Stimulated activated CD4-positive, alpha-beta T cell treated with anti-CD3 and anti-CD28 coated beads, TNF-alpha, amount 100 ng/mL, for 24 hours (primary cell): ENCODE data around the gene ANK2.

Experiments
- DNase-seq, 3 experiments: peaks; one replicate each; pipeline ENCODE4 v3.0.0-alpha.2; 2020; ENCODE audit warnings: low read depth in 3 of 3

Gene ANK2

DNA sequence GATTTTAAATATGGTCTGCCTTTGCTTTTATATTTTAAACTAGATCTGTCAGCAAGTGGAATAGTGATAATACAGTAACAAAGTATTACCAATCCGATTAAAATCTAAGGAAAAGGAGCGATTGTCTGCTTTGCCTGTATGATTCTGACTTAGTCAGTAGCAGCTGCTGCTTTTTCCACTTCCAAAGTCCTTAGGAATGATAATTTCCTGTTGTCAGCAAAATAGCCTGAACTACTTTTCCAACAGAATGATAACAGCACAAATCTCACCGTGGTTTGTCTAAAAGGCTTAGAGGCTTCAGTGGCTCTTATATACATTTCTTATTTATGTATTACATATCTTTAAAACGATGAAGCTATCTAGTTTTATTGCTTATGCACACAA is 290.0 kb downstream of the ANK2 start:
- DNase-seq = no peak

DNA sequence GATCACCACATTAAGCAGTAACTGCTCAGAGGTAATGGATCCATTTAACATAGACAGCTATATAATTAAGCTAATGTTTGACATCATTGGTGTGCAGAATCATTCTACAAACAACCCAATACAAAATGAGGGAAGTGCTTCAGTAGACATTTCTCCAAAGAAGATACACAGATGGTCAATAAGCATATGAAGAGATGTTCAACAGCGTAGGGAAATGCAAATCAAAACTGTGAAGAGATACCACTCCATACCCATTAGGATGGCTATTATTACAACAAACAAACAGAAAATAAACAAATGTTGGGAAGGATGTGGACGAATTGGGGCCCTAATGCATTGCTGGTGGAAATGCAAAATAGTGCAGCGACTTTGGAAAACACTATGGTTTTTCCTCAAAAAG is 294.6 kb downstream of the ANK2 start:
- no peak for DNase-seq

DNA sequence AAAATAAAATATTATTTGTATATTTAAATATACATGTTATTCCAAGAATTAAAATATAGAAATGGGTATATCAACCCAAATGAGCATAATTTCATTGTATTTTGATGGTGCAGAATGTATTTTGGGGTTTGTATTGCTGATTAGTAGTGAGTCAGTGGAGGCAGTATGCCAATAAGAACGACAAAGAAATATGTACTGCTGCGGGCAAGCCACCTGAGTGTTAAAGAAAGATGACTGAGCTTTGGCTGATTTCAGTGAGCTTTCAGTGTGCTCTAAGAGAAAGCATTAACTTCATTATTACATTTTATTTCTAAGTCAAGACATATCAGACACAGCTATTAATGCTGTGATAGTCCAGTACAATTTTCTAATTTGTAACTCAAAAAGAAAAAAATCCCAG is 297.8 kb downstream of the ANK2 start:
- no peak for DNase-seq

DNA sequence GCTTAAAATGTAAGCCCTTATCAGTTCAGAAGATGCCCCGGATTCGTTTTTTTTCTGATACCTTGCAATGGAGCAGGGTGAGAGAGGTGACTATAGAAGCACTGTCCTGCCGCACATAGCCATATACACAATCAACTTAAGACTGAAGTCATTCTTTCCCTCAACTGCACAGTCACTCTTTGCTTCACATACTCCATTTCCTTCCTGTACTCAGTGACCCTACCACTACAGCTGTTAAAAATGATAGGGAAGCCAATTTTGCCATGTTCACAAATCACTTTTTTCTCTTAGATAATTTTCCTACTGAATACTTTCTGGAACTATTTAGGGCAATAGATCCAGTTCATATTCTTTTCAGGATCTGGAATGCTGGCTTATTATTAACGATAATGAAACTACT is 300.0 kb downstream of the ANK2 start:
- no peak for DNase-seq

DNA sequence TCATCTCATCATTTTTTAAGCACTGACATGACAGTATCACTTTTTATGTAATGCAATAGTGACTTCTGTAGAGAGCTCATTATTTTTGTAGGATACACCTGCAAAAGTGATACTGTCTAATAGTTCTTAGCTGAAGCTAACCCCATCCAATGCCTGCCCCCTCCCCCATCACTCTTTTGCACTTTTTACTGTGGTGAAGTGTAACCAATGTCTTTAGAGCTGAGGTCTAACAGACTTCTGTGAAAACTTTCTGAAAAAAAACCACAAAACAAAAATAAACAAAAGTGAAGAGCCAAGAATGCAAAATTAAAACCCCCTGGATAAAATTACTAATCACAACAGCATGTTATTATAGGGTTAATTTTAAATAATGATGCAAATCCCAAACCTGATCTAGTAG is 301.1 kb downstream of the ANK2 start:
- no peak for DNase-seq

DNA sequence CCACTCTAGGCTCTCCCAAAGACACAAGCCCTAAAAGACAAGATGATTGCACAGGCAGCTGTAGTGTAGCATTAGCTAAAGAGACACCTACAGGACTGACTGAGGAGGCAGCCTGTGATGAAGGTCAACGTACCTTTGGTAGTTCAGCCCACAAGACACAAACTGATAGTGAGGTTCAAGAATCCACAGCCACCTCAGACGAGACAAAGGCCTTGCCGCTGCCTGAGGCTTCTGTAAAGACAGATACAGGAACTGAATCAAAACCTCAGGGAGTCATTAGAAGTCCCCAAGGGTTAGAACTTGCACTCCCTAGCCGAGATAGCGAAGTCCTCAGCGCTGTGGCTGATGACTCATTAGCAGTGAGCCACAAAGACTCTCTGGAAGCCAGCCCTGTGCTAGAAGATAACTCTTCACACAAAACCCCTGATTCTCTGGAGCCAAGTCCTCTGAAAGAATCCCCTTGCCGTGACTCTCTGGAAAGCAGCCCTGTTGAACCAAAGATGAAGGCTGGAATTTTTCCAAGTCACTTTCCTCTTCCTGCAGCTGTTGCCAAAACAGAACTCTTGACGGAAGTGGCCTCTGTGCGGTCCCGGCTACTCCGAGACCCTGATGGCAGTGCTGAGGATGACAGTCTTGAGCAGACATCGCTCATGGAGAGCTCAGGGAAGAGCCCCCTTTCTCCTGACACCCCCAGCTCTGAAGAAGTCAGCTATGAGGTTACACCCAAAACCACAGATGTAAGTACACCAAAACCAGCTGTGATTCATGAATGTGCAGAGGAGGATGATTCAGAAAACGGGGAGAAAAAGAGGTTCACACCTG is 306.3 kb downstream of the ANK2 start:
- DNase-seq = peak; percentile 32 to 69 (median 52)

DNA sequence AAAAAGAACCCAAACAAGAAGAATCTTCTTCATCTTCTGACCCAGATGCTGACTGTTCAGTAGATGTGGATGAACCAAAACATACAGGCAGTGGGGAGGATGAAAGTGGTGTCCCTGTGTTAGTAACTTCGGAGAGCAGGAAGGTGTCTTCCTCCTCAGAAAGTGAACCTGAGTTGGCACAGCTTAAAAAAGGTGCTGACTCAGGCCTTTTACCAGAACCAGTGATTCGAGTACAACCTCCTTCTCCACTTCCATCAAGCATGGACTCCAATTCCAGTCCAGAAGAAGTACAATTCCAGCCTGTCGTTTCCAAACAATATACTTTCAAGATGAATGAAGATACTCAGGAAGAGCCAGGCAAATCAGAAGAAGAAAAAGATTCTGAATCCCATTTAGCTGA is 307.0 kb downstream of the ANK2 start:
- no peak for DNase-seq

DNA sequence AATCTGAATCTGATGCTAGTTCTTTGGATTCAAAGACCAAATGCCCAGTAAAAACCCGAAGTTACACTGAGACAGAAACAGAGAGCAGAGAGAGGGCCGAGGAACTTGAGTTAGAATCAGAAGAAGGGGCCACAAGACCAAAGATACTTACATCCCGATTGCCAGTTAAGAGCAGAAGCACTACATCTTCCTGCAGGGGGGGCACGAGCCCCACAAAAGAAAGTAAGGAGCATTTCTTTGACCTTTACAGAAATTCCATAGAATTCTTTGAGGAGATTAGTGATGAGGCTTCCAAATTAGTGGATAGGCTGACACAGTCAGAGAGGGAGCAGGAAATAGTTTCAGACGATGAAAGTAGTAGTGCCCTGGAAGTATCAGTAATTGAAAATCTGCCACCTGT is 309.3 kb downstream of the ANK2 start:
- no peak for DNase-seq

DNA sequence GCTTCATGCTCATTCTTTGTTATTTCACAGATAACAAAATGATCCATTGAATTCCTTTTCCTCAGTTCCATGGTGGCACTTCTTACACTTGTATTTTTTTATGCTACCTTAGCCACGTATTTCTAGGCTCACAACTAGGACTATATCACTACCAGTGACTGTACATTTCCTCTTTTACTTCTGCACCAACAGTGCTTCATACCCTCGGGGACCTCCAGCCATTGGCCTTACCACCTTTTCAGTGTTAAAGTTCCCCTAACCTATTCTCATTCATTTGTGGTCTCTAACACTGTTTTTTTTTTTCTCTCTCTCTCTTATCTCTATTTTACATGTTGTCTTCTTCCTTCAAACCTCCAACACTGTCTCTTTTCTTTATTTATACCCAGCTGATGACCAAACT is 315.9 kb downstream of the ANK2 start:
- no peak for DNase-seq

DNA sequence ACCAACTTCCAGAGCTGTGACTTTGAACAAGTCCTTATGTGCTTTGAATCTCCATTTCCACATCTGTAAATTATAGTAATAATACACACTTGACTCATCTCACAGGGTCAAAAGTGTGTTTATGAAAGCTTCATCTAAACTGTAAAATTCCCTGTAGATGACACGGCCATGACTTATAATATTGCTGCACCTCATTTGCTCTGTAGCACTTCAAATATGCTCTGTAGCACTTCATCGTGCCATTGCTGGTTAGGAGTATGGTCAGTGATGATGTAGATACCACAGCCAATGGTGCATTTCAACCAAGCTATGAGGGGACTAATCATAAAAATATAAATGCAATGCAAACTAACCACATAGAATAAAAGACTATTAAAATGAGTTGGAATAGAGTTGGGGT is 318.6 kb downstream of the ANK2 start:
- no peak for DNase-seq

DNA sequence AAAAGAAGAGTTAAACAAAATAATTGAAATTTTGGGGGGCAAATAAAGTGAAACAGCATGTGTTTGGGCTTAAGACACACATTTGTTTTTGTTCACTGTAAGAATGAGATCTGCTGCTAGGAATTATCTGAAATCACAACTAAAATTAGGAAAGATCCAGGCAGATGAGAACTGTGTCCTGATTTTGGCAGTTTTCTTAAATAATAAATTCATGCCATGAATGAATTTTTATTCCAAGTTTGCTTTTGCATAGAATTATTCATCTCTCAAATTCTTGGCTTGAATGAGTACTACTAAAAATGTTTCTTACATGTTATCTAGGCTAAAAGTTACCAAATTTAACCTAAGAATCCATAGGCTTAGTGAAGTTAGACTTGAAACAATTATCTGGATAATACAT is 321.7 kb downstream of the ANK2 start:
- DNase-seq = no peak

DNA sequence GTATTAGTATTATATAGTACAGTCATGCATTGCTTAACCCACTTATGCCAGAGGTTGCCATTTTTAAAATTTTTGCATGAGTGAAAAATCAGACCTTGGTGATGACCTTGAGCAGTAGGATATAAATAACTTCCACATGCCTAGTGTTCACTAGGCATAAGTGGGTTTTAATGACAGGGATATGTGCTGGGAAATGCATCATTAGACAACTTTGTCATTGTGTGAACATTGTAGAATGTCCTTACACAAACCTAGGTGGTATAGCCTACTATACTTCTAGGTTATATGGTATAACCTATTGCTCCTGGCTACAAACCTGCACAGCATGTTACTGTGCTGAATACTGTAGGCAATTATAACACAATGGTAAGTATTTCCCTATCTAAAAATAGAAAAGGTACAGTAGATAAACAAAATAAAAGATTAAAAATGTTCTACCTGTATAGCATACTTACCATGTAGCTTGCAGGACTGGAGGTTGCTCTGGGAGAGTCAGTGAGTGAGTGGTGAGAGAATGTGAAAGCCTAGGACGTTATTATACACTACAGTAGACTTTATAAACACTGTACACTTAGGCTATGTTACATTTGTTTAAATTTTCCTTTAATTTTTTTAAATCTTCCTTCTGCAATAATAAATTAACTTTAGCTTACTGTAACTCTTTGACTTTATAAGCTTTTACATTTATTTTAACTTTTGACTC is 326.7 kb downstream of the ANK2 start:
- DNase-seq = no peak

DNA sequence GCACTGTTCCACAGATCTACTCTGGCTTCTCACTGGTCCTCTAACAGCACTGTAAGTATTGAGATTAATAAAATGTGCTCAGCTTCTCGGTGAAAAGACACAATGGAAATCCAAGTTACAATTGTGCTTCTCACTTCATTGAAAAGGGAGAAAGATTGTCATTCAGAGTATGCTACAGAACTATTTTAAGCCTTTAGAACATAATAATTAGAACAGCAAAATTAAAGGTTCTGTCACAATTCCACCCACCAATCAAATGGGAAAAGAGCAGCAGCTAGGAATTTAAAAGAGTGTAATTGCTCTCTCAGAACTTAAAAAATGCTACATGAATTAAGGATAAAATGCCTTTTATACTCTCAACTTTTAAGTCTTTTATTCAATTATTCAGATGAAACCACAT is 329.4 kb downstream of the ANK2 start:
- no peak for DNase-seq

DNA sequence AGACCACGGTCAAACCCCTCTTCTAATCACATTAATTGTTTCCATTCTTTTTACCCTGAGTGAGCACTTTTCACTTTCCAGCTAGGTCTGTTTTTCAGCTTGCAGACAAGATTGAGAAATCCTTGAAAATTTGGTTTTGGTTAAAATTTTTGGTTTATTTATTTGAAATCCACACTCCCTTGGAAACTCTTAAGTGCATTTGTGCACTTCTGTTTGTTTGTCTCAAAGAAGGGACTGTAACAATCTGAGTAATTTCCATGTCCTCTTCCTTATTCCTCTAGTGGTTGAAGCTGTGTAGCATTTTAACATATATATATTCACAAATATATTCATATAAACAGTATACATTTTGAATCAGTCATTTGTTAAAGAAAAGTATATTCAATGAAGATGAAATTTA is 333.3 kb downstream of the ANK2 start:
- DNase-seq = no peak

DNA sequence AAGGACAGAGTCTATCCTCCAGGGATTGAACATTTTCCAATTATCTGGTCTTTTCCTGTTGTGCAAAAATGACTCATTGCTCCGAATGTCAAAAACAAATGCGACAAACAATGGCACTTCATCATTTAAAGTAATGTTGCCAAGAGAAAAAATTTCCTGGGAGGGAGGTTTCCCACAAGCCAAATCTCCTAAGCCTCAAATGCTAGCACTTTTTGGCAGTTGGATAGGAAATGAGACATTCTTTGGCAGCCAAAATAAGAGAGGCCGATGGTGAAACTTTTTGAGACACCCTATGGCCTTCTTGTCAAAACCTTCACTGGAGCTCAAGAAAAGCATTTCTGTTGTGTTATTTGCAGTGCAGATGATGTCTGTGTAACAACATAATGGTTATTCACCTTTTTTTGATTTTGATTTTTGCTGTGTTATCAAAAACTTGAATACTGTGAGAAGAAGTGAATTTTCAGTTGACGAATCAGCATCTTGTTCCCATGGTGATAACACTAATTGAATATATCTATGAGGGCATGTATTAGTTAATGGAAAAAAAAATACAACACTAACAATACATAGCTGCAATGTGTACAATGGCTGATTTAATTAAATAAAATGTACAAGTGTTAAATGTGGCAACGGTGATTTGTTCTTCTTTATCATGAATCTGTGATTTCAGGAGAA is 333.8 kb downstream of the ANK2 start:
- DNase-seq = no peak

DNA sequence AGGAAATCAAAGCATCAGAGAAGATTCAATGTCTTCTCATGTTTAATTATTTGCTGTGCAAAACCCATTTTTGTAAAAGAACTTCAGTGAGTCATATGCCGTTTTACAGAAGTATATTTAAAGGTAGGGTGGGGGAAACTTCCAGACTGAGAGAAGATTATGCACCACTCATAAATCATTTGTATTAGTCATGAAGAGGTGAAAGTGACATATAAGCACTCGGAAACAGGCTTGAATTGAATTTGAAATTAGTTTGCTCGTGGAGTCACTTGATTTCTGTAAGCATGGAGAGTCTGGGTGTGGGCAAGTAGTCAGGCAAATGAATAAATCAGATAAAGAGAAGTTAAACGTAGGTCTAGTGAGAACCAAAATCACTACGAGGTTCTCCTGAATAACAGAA is 335.1 kb downstream of the ANK2 start:
- no peak for DNase-seq

DNA sequence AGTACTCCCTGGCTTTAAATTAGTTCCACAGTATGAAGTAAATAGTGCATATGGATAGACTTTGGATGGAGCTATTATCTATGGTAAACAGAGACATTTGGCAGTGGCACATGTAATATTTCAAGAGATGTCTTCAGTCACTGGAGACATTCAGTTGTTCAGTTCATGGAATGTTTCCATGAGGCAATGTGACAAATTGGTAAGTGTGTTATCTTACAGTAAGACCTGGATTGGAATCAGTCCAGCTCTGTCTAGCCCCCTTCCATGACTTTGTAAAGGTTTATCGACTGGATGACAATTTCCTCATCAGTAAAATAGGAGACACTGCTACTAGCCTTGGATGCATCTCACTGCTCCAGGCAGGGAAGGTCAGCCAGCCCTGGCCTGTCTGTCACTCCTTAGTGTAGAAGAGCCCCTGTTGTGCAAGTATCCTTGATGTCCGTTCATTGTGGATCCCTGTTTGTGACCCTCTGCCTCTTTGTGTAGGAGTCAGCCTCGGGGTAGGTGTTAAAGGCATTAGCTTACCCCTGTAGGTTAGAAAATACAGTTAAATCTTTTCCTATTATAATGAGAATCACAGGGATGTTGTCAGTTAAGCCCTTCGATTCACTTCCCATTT is 335.9 kb downstream of the ANK2 start:
- no peak for DNase-seq

DNA sequence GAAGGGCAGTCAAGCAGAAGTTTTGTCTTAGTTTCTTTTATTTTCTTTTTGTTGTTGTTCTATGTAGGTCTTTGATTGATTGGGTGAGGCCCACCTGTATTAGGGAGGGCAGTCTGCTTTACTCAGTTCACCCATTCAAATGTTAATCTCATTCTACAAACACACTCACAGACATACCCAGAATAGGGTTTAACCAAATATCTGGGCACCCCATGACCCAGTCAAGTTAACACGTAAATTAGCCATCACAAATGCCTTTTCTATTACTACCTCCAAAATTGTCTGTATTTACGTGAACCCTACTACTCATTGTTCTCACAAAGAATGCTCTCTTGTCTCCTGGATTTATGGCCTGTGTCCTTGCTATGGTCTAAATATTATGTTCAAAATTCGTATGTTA is 339.7 kb downstream of the ANK2 start:
- DNase-seq = no peak

DNA sequence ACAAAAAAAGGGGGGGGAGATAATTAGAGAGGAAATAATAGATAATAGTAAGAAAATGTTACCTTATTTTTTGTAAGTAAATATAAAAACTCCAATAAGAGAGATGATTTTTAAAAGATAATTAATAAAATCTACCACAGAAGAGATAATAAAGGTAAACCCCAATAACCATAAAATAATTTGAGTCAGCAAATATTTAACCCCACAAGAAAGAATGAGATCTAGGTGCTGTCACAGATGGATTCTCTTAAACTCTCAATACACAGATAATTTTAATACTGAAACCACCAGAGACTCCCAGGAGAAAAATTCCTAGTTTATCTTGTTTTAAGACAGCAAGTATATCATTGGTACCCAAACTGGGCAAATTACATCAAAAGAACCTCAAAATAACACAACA is 341.4 kb downstream of the ANK2 start:
- no peak for DNase-seq

DNA sequence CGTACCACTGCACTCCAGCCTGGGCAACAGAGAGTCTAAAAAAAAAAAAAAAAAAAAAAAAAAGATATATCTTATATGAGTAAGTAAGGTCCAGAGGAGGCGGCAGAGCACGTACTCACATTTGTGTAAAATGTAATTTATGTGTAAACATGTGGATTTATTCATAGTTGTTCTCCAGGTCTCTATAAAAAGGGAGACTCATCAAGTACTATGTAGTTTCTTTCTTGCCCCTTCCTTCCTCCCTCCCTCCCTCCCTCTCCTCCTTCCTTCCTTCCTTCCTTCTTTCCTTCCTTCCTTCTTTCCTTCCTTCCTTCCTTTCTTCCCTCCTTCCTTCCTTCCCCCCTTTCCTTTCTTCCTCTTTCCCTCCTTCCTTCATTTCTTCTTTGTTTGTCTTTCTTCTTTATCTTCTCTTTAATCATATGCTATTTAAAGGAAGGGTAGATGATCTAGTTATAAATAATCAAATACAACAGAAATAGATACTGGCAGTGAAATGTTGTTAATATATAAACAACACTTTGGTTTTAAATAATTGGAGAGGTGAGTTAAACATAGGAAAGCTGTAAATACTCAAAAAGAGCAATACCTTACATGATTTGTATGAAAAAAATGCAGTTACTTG is 344.8 kb downstream of the ANK2 start:
- no peak for DNase-seq

DNA sequence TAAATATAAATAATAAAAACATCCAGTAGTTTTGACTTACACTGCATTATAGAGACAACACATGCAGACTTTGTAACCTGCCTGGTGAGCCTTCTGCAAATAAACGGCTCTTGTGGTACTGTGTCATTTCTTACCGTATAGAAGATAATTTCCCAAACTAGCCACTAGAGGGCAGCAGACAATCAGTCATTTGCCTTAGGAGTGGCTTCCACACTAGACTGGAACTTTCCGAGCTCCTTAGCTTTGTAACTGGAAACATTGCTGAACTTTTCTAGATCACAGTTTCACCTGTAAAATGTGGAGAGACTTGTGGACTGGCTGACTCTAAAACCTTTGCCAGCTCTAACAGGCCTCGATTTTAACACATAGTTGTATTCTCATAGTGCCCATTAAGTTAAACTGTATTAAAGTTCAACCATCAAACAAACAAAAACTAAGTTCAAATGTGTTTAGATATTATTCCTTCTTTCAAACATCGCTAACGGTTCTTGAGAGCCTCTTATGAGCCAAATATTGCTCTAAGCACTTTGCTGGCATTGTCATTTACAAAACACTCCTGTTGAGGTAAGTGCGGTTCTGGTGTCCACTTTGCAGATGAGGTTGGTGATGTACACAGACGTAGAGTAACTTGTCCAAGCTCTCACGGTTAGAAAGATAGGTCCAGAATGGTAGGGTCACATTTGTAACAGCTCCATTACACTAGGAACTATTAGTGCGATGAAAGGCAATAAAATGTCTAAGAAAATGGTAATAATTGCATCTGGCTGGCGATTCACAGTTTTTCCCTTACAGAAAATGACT is 345.5 kb downstream of the ANK2 start:
- DNase-seq = peak; percentile 3 to 64 (median 19)
